ENCODE results near the gene PDLIM7.

GRCh38 chr5:177487144-177487543, 10.3 kb downstream of the PDLIM7 start:
- TF ChIP-seq EZH2phosphoT487 (IDR thresholded peaks at IDR 0.05; ENCODE audit: borderline replicate concordance, low read depth, low read length), result no peak
- no peak for TF ChIP-seq CTCF (conservative IDR thresholded peaks at IDR 0.05; ENCODE audit: low read length)

Measured in OCI-LY7 (cell line).